Measurements from ENCODE around the gene PAPLN.
"Not testable (repeated sequence)": the region's sequence is repeated elsewhere in the genome, so short reads cannot be mapped to it uniquely, and the experiment has no call there.

The PAPLN gene, protein sequence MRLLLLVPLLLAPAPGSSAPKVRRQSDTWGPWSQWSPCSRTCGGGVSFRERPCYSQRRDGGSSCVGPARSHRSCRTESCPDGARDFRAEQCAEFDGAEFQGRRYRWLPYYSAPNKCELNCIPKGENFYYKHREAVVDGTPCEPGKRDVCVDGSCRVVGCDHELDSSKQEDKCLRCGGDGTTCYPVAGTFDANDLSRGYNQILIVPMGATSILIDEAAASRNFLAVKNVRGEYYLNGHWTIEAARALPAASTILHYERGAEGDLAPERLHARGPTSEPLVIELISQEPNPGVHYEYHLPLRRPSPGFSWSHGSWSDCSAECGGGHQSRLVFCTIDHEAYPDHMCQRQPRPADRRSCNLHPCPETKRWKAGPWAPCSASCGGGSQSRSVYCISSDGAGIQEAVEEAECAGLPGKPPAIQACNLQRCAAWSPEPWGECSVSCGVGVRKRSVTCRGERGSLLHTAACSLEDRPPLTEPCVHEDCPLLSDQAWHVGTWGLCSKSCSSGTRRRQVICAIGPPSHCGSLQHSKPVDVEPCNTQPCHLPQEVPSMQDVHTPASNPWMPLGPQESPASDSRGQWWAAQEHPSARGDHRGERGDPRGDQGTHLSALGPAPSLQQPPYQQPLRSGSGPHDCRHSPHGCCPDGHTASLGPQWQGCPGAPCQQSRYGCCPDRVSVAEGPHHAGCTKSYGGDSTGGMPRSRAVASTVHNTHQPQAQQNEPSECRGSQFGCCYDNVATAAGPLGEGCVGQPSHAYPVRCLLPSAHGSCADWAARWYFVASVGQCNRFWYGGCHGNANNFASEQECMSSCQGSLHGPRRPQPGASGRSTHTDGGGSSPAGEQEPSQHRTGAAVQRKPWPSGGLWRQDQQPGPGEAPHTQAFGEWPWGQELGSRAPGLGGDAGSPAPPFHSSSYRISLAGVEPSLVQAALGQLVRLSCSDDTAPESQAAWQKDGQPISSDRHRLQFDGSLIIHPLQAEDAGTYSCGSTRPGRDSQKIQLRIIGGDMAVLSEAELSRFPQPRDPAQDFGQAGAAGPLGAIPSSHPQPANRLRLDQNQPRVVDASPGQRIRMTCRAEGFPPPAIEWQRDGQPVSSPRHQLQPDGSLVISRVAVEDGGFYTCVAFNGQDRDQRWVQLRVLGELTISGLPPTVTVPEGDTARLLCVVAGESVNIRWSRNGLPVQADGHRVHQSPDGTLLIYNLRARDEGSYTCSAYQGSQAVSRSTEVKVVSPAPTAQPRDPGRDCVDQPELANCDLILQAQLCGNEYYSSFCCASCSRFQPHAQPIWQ

DNA sequence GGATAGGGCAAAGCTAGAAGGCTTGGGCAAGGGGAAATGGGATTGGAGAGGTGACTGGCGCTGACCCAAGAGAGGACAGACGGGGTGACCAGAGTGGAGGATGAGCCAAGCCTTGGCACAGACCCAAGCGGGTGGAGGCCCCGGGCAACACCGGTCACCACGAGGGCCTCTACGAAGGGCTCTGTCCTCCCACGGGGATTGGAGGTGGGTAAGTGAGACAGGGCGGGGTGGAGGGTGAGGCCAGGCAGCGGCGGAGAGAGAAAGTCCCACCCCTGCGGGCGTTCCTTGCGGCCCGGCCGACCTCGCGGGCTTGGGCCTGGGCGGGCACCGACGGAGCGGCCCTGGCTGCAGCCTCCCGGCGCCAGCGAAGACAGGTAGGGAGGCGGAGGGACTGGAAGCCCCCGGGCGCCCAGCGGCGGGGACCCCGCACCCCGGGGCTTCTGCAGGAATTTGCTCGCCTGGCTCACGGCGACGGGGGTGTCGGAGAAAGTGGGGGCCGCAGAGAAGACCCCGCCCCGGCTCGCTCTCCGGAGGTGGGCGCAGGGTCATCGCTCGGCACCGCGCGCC, at the start of gene PAPLN:
Gene PAPLN, plus strand, starts transcription at position 288 of the 567 bp plus-strand sequence. CDS start 2,273 bp downstream, outside the sequence.
- DNase-seq, result no peak

DNA sequence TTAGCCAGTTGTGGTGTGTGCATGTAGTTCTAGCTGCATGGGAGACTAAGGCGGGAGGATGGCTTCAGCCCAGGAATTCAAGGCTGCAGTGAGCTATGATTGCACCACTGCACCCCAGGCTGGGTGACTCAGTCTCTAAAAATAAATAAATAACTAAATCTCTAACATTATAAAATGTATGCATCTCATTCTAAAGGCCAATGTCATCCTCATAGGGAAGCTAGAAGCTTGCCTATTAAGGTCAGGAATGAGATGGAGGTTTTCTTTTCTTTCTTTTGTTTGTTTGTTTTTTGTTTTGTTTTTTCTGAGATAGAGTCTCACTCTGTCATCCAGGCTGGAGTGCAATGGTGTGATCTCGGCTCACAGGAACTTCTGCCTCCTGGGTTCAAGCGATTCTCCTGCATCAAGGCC, 48.8 kb upstream of the PAPLN start:
- no peak for DNase-seq

DNA sequence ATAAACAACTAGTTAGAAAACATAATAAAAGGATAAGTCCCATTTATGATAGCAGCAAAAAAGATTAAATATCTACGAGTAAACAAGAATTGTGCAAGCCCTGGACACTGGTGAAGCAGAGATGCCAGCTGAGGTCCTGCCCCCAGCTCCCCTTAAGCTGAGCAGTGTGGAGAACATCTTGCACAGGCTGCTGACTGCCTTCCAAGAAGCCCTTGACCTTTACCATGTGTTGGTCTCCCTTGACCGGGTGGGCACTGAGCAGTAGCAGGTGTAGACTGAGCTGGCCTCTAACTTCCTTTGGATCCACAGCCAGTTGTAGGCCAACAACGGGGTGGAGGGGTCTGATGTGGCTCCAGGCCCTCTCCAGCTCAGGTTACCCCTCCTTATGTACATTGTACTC, 47.7 kb upstream of the PAPLN start:
- no peak for DNase-seq

DNA sequence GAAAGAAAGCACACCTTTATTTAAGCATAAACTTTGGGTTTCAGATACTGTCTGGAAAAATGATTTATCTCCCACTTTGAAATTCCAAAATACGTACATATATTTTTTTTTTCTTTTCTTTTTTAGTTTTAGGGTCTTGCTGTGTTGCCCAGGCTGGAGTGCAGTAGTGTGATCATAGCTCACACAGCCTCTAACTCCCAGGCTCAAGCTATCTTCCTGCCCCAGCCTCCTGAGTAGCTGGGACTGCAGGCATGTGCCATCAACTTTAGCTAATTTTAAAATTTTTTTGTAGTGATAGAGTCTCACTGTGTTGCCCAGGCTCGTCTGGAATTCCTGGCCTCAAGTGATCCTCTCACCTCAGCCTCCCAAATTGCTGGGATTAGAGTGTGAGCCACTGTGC, 45.9 kb upstream of the PAPLN start:
- DNase-seq, result no peak

DNA sequence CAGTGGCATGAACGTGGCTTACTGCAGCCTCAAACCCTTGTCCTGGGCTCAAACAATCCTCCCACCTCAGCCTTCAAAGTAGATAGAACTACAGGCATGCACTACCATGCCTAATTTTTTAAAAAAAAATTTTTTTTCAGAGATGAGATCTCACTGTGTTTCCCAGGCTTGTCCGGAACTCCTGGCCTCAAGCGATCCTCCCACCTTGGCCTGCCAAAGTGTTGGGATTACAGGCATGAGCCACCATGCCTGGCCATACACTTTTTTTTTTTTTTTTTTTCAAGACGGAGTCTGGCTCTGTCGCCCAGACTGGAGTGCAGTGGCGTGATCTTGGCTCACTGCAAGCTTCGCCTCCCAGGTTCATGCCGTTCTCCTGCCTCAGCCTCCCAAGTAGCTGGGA, 43.0 kb upstream of the PAPLN start:
- not testable (repeated sequence) for DNase-seq

DNA sequence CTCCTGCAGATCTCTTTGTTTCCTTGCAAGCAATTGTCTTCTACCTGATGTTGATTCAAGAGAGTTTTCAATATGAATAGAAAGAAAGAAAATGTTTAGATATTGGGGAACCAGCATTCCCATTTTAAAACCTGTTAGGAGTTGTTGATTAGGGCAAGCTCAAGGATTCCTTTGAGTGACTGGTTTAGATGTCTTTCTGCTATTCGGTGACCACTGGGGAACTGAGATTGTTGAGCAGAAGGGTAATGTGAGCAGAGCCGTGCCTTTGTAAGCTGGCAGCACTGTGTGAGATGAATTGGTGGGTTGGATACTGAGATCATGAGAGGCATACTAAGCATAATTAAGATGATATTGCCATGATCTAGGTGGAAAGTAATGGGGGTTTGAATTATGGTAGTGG, 39.1 kb upstream of the PAPLN start:
- DNase-seq, result no peak

DNA sequence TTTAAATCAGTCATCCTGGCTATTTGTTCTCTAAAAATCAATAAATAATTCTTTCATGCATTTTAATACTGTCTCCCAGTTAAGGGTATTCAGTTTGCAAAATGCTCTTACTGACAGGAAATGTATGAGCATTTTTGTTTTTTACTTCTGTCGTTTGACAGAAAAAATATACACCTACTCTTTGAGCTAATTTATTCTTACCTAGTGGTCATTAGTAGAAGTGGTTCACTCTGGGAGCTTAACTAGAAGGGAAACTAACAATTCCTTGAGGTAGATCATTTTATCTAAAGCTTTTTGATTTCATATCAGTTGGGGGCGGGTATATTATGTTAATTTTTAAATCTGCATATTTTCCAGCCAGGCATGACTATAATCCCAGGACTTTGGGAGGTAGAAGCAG, 33.8 kb upstream of the PAPLN start:
- no peak for DNase-seq

DNA sequence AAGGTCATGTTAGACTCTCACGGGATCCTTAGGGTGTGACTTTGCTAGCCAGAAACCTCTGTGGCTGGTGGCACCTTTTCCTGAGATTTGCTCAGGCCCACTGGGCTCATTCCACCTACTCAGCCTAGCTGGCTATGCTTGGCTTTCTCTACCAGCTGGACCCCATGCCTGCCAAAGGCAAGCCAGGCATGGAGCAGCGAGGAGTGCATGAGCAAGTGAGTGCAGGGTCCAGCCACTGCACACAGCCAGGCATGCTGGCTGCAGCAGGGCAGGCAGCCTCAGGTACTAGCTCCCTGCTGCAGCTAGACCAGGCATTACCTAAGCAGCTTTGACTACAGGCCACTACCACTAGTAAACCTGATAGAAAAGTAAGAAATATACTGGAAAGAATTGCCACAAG, 29.7 kb upstream of the PAPLN start:
- DNase-seq, result no peak

DNA sequence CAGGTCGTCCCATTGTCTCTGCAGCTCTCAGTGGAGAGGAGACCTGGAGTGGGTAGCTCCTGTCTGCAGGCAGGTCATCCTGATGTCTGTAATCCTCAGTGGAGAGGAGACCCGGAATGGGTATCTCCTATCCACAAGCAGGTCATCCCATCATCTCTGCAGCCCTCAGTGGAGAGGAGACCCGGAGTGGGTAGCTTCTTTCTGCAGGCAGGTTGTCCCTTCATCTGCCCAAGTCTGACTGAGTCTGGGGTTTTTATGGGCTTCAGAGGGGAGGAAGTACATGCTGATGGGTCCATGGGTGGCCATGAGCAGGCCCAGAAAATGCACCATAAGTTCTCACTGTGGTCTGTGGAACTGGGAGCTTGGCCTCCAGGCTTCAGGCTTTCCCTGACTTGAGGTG, 28.9 kb upstream of the PAPLN start:
- DNase-seq, result no peak

DNA sequence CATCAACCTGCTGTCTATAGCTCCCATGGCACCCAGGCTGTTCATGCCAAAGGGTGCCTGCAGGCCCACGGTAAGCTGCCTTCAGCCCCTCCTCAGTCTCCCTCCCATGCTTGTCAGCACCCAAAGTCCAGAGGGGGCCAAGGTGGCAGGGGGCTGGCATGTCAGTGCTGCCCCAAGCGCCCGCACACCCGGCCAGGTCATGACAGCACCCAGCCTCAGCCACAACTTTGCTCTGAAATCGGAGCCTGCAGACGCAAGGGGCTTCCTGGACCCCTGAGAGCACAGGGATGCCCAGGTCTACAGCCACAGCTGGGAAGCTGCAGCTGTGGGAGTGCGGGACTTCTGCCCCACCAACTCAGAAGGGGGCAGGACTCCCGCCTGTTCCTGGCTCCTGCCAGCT, 28.5 kb upstream of the PAPLN start:
- no peak for DNase-seq

DNA sequence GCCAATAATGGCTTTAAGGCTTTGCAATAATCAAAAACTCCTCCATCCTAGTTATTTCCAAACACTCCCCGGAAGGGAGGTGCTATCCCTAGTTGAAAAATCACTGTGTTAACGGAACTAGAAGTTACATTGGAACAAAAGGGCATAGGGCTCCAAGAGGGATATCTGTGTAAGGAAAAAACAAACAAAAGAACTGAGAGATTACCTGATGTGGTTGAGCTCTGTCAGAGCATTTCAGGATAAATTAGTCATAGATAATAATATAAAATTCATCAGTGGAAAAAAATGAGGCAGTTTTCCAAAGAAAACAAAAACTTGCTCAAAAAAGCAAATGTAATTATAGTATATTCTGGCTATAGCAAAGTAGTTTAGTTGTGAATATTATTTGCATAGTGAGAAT, 27.4 kb upstream of the PAPLN start:
- DNase-seq, result no peak

DNA sequence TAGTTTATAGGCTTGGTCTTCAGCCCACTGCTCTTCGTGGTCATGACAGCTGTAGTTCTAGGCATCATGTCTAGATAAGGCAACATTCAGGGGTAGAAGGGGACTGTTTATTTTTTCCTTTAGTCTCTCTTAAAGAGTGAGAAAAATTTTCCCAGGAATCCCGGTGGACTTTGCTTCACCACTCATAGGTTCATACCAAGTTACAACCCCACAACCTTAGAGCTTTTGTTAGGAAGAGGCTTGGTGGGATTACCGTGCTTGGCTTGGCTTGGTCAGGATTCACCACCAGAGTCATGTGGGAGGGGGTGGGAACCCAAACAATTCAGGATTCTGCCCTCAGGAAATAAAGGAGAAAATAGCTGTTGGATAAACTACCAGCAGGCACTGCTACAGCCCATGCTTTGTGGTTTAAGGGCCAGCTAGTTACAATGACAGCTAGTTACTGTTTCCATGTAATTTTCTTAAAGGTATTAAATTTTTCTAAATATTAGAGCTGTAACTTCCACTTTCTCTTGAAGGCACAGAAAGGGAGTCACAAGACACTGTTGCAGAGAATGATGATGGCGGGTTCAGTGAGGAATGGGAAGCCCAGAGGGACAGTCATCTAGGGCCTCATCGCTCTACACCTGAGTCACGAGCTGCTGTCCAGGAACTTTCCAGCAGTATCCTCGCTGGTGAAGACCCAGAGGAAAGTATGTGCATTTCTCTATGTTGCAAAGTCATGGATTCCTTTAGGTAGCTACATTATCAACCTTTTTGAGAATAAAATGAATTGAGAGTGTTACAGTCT, 25.9 kb upstream of the PAPLN start:
- no peak for DNase-seq

DNA sequence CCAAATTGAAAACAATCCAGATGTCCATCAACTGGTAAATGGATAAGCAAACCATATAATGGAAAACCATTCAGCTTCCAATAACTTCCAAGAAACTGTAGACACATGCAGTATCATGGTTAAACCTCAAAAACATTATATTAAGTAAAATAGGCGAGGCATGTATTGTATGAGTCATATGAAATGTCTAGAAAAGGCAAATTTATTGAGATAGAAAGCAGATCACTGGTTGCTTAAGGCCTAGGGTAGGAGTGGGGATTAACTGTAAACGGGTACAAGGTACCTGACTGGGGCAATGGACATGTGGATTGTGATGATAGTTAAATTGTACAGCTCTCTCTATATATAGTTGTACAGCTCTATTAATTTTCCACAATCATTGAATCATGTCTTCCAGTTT, 21.3 kb upstream of the PAPLN start:
- no peak for DNase-seq

DNA sequence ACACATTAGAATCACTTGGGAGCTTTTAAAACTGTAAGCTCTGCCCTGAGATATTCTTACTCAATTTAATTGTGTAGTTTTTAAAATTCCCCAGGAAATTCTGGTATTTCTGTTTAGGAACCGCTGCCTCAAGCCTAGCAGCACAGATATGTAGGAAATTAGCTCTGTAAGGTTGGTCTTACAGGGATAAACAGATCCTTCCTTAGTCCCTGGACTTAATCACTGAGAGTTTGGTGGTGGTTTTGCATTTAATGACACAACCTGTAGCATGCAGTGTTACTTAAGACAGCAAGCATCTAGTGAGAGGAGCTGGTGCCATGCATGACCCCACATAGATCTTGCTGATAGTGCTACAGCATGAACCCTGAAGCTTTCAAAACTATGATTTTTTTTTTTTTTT, 19.9 kb upstream of the PAPLN start:
- DNase-seq, result no peak

DNA sequence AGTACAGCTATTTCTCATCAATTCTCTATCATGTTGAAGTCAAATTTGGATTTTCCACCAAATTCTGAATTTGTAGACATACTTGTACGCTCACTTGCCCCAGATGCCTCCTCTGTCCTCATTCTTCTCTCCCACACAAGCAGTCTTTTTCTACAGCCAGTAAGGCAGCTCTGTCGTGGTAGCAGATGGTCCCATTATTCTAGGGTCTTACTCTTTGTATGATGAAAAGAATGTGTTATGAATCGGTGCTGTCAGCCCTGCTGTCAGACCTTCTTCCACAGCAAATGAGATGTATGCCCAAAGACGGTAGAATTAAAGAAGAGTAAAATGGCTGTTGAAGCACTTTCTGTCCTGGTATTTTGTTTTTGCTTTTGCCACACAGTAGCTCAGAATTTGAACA, 17.2 kb upstream of the PAPLN start:
- no peak for DNase-seq

DNA sequence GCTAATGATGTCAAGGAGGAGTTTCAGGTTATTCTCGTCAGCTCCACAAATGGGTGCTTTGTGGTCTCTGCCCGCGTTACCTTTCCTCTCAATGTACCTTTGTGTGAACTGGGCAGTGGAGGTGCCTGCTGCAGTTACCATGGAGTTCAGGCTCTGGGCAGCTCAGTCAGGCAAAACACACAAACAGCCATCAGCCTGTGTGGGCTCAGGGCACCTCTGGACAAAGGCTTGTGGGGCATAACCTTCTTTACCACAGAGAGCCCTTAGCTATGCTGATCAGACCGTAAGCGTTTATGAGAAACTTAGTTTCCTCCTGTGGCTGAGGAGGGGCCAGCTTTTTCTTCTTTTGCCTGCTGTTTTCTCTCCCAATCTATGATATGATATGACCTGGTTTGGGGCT, 16.7 kb upstream of the PAPLN start:
- DNase-seq, result no peak

DNA sequence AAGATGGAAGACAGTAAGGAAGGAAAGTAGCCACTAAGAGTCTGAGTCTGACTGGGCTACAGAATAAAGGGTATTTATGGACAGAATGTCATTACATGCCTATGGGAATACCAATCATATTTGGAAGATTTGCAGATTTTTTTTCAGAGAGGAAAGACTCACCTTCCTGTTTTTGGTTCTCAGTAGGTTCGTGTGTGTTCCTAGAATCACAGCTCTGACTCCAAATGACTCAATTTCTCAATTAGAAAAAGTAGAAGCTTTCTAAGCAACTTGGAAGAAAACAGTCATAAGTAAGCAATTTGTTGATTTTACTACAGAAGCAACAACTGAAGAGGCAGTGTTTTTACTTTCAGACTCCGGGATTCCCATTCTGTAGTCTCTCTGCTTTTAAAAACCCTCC, 15.4 kb upstream of the PAPLN start:
- no peak for DNase-seq

DNA sequence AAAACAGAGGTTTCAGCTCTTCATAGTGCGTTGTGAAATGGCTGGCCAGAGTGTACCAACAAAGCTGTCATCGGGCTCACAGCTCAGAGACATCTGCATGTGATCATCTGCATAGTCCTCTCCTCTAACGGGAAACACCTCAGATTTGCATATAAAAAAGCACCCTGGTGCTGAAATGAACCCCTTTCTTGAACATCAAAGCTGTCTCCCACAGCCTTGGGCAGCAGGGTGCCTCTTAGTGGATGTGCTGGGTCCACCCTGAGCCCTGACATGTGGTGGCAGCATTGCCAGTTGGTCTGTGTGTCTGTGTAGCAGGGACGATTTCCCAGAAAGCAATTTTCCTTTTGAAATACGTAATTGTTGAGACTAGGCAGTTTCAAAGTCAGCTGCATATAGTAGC, 14.3 kb upstream of the PAPLN start:
- no peak for DNase-seq

DNA sequence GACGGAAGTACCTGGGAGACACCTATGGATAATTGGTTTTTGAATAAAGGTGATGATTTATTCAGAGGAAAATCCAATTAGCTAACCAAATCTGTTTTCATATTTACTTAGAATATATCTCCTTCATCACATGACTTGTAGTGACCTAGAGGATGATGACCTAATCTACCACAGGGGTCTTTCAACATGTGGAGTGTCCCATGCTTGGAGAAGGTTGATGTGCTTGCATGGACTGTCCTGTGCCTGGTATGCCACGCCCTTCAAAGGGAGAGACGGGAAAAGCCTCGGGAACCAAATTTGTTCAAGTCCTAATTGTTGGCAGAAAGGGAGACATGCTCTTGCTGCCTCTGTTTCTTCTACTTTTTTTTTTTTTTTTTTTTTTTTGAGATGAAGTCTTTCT, 11.8 kb upstream of the PAPLN start:
- no peak for DNase-seq

DNA sequence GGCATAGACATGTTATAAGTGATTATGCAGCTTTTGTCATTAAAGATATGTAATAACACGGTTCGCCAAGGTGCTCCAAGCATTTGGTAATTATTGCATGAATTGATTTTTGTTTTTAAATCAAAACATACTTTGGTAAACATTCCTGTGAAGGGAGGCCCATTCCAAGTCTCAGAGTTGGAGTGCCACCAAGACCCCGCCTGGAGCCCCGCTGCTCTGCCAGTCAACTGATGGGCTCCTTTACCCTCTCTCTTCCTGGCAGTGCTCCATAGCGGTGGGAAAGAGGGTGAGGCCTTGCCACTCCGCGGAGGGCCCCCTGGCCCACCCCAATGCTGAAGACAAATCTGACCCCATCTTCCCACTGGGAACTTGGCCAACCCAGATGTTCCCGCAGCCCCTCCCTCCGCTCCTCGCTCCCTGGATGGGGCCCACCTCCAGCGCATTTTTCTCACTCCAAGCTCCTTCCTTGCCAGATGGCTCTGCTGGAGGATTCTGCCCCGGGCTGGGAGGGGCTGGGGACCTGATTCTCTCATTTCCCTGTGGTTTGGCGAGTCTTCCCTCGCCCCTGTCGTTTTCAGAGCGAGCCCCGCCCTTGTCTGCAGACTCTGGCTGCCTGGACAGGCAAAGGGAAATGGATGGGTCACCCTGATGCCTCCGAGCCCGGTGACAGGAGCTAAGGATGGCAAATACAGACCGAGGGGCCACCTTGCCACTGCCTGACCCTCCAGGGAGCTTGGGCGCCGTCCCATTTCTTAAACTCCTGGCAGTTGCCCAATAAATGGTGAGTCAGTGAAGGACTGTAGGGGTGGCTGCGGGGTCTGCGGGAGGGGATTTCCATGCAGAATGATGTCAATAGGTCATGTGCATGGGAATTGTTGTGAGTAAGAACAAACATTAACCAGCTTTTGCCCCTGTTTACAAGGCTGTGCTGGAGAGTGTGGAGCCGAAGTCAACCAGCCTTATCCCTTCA, 9.2 kb upstream of the PAPLN start:
- DNase-seq, result no peak

DNA sequence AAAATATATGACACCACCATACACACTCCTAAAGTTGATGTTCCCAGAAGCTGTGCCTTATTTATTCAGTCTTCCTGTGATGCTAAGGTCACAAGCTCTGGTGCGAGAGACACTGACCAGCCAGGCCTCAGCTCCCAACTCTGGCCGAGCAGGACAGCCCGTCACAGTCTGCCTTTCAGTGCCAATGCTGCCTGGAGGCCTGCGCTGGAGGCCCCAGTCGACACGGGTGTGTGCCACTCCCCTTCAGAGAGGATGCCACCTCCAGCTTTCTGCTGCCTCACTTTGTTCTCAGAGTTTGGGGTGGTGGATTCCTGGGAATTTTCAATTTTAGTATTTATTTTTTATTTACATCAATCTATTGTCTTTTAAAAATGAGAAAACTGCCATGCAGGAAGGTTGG, 7.3 kb upstream of the PAPLN start:
- DNase-seq, result no peak

All from cortex of kidney (tissue), 1 donor.